Naive thymus-derived CD4-positive, alpha-beta T cell (primary cell): Measurements from ENCODE around the gene AHSP. TPM values are rescaled to one million over a fixed set of nuclear protein-coding genes. Genes with fewer than 3 reads are reported as not detected.
A peak's percentile ranks its signal among the peaks of the same experiment; 100 is the strongest.
"Not testable (repeated sequence)": the region's sequence is repeated elsewhere in the genome, so short reads cannot be mapped to it uniquely, and the experiment has no call there.

Experiments used
- ATAC-seq: fragments of 150-1000 bp; cut with Tn5 transposase; 2 replicates; pipeline ENCODE4 v1.10.0; 2021; ENCODE audit warnings: mild to moderate bottlenecking, moderate library complexity
- CTCF ChIA-PET: fragments of 350-600 bp; sonication (Branson Sonifier 250); formaldehyde crosslinking; loops from one replicate; lab custom pipeline; 2021; ENCODE audit warnings: antibody characterized with exemption; lab: Charles Lee
- POLR2A ChIA-PET: fragments of 350-600 bp; sonication (Branson Sonifier 250); formaldehyde crosslinking; loops from one replicate; lab custom pipeline; 2021; ENCODE audit warnings: antibody characterized with exemption, inconsistent platforms; lab: Charles Lee
- DNase-seq, 9 donors: peaks; one replicate each; pipeline versions ENCODE4 v3.0.0 to v3.0.0-alpha.2; 2020 to 2022; ENCODE audit warnings: mixed read lengths in 1 of 9
- H3K27ac ChIP-seq: one replicate; pipeline ENCODE4 v1.7.0; 2013; ENCODE audit warnings: mild to moderate bottlenecking, low read depth, low read length, moderate library complexity
- H3K27me3 ChIP-seq, 2 donors: one replicate each; pipeline ENCODE4 v1.7.0; 2013; ENCODE audit warnings: low read length in 2 of 2, mild to moderate bottlenecking in 2 of 2, moderate library complexity in 2 of 2; ENCODE audit not compliant: control insufficient read depth in 2 of 2, insufficient read depth in 2 of 2
- H3K36me3 ChIP-seq, 3 experiments: 1 replicate in 2 of 3; 2 replicates in 1 of 3; pipeline ENCODE4 v1.7.0; 2013; ENCODE audit warnings: low read length in 3 of 3, mild to moderate bottlenecking in 3 of 3, moderate library complexity in 1 of 3; ENCODE audit not compliant: insufficient read depth in 3 of 3, control insufficient read depth in 2 of 3
- H3K4me1 ChIP-seq, 2 donors: one replicate each; pipeline ENCODE4 v1.7.0; 2013; ENCODE audit warnings: low read length in 2 of 2, mild to moderate bottlenecking in 2 of 2, moderate library complexity in 1 of 2; ENCODE audit not compliant: control insufficient read depth in 2 of 2, insufficient read depth in 2 of 2
- H3K4me3 ChIP-seq: 2 replicates; pipeline ENCODE4 v1.7.0; 2013; ENCODE audit warnings: mild to moderate bottlenecking, low read length
- H3K9me3 ChIP-seq, 3 experiments: 1 replicate in 2 of 3; 2 replicates in 1 of 3; pipeline ENCODE4 v1.7.0; 2013; ENCODE audit warnings: low read length in 3 of 3; ENCODE audit not compliant: control insufficient read depth in 2 of 3
- H3K27ac Mint-ChIP-seq, 9 donors: one replicate each; pipeline ENCODE4 v1.8.0; 2020 to 2022; ENCODE audit warnings: mixed read lengths in 9 of 9, mild to moderate bottlenecking in 8 of 9, moderate library complexity in 5 of 9, inconsistent platforms in 2 of 9
- H3K27me3 Mint-ChIP-seq, 5 donors: one replicate each; pipeline ENCODE4 v1.8.0; 2021 to 2022; ENCODE audit warnings: mixed read lengths in 5 of 5, mild to moderate bottlenecking in 1 of 5
- H3K36me3 Mint-ChIP-seq, 5 donors: one replicate each; pipeline ENCODE4 v1.8.0; 2020 to 2022; ENCODE audit warnings: mixed read lengths in 5 of 5, mild to moderate bottlenecking in 3 of 5, inconsistent platforms in 1 of 5
- H3K4me1 Mint-ChIP-seq, 7 donors: one replicate each; pipeline ENCODE4 v1.8.0; 2020 to 2022; ENCODE audit warnings: mixed read lengths in 7 of 7, mild to moderate bottlenecking in 3 of 7, inconsistent platforms in 1 of 7
- H3K4me3 Mint-ChIP-seq, 10 donors: one replicate each; pipeline ENCODE4 v1.8.0; 2020 to 2022; ENCODE audit warnings: mild to moderate bottlenecking in 10 of 10, mixed read lengths in 10 of 10, moderate library complexity in 6 of 10, inconsistent platforms in 2 of 10
- H3K9me3 Mint-ChIP-seq, 11 donors: one replicate each; pipeline ENCODE4 v1.8.0; 2020 to 2022; ENCODE audit warnings: mixed read lengths in 11 of 11, mild to moderate bottlenecking in 4 of 11, inconsistent platforms in 1 of 11, moderate library complexity in 1 of 11
- intact Hi-C, 2 donors: fragments of 100-400 bp; cut with micrococcal nuclease; formaldehyde crosslinking; loops; one replicate each; pipeline ENCODE4 v1.15.1; 2023
- polyA plus RNA-seq, 2 donors: library from polyadenylated mRNA; unstranded; fragments of 300-500 nt; fragmentation: Illumina TruSeq; gene quantifications; one replicate each; pipeline ENCODE4 v1.2.3, GENCODE V29; 2021
- total RNA-seq, 6 experiments: library from RNA in 5 of 6; stranded (reverse) in 5 of 6; gene quantifications; 1 replicate in 5 of 6; 2 replicates in 1 of 6; pipeline ENCODE4 v1.2.3 and lab custom pipeline; 2021 to 2026

The AHSP gene
- total and polyA plus RNA-seq, 7 experiments from 2014 or later: not detected

DNA sequence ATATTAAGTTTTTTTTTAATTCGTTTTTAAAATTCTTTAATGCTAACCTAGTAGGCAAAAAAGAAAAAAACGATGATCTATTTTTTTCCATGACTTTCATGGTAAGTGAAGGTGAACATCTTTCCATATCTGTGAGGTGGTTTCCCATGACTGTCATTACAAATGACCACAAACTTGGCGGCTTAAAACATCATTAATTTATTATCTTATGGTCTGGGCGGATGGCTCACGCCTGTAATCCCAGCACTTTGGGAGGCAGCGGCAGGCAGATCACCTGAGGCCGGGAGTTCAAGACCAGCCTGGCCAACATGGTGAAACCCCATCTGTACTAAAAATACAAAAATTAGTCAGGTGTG lies 10.5 kb downstream of the AHSP start:
- H3K27ac ChIP-seq, DNase-seq, H3K36me3 ChIP-seq, H3K9me3 ChIP-seq, H3K4me1 ChIP-seq, POLR2A ChIA-PET, H3K27ac Mint-ChIP-seq, CTCF ChIA-PET, H3K27me3 ChIP-seq, ATAC-seq, H3K4me3 ChIP-seq: not testable (repeated sequence)
- peaks cover 0 to 11% (median 4%) of the 10 kb centered on the region in 7 donors for H3K4me1 Mint-ChIP-seq
- peak overlapping the region in 3 of 10 donors; percentile 36 to 52 (median 48) for H3K4me3 Mint-ChIP-seq
- H3K9me3 Mint-ChIP-seq: peaks cover 0 to 34% (median 17%) of the 10 kb centered on the region in 11 donors
- intact Hi-C loops: loop anchor here in 1 of 2 donors (10.0 kb wide), 1 partner anchor 117 kb away; no protein-coding TSS in a partner anchor
- peaks cover 39 to 70% (median 48%) of the 10 kb centered on the region in 5 donors for H3K27me3 Mint-ChIP-seq
- peaks cover 0 to 11% (median 4%) of the 10 kb centered on the region in 5 donors for H3K36me3 Mint-ChIP-seq

DNA sequence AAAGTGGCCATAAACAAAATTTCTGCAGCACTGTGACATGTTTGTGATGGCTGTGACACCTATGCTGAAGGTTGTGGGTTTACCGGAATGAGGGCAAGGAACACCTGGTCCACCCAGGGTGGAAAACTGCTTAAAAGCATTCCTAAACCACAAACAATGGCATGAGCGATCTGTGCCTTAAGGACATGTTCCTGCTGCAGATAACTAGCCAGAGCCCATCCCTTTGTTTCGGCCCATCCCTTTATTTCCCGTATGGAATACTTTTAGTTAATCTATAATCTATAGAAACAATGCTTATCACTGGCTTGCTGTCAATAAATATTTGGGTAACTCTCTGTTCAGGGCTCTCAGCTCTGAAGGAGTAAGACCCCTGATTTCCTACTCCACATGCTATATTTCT lies 12.1 kb downstream of the AHSP start:
- H3K4me3 Mint-ChIP-seq, DNase-seq, H3K4me1 ChIP-seq, H3K36me3 ChIP-seq, POLR2A ChIA-PET, H3K27ac ChIP-seq, H3K4me3 ChIP-seq, ATAC-seq, H3K27ac Mint-ChIP-seq, CTCF ChIA-PET, H3K9me3 ChIP-seq, H3K27me3 ChIP-seq: not testable (repeated sequence)
- Mint-ChIP-seq H3K9me3 (peaks cover 4 to 40% (median 17%) of the 10 kb centered on the region in 11 donors), H3K27me3 (peaks cover 35 to 61% (median 41%) of the 10 kb centered on the region in 5 donors), H3K4me1 (peaks cover 0 to 11% (median 4%) of the 10 kb centered on the region in 7 donors), H3K36me3 (peaks cover 0 to 11% (median 4%) of the 10 kb centered on the region in 5 donors)
- intact Hi-C loops: loop anchor here in 1 of 2 donors (10.0 kb wide), 1 partner anchor 115 kb away; no protein-coding TSS in a partner anchor

DNA sequence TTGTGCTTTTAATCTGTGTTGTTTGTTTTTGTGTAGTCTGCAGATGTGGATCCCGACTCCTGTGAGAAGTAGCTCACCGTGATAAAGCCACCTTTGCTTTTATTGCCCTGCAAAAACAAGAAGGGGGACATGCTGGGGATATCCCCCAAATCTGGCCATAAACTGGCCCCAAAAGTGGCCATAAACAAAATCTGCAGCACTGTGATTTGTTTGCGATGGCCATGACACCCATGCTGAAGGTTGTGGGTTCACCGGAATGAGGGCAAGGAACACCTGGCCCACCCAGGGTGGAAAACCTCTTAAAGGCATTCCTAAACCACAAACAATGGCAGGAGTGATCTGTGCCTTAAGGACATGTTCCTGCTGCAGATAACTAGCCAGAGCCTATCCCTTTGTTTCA lies 15.1 kb downstream of the AHSP start:
- H3K36me3 Mint-ChIP-seq: peaks cover 0 to 11% (median 4%) of the 10 kb centered on the region in 5 donors
- no peaks in the 10 kb centered on the region for H3K4me1 ChIP-seq
- peaks cover 21 to 41% (median 28%) of the 10 kb centered on the region in 5 donors for H3K27me3 Mint-ChIP-seq
- no peak overlapping the region for H3K4me3 ChIP-seq
- no peaks in the 10 kb centered on the region for H3K27me3 ChIP-seq
- ChIA-PET CTCF (no interaction called here), POLR2A (no interaction called here)
- DNase-seq (no peak), ATAC-seq (no peak)
- intact Hi-C loops: no loop called here
- H3K27ac Mint-ChIP-seq: no peak overlapping the region
- no peak overlapping the region for H3K4me3 Mint-ChIP-seq
- no peak overlapping the region for H3K27ac ChIP-seq
- H3K9me3 Mint-ChIP-seq: peaks cover 4 to 40% (median 19%) of the 10 kb centered on the region in 11 donors
- peaks cover 0 to 6% (median 2%) of the 10 kb centered on the region in 7 donors for H3K4me1 Mint-ChIP-seq
- peaks cover 0 to 6% (median 0%) of the 10 kb centered on the region in 3 experiments for H3K9me3 ChIP-seq
- H3K36me3 ChIP-seq: no peaks in the 10 kb centered on the region

DNA sequence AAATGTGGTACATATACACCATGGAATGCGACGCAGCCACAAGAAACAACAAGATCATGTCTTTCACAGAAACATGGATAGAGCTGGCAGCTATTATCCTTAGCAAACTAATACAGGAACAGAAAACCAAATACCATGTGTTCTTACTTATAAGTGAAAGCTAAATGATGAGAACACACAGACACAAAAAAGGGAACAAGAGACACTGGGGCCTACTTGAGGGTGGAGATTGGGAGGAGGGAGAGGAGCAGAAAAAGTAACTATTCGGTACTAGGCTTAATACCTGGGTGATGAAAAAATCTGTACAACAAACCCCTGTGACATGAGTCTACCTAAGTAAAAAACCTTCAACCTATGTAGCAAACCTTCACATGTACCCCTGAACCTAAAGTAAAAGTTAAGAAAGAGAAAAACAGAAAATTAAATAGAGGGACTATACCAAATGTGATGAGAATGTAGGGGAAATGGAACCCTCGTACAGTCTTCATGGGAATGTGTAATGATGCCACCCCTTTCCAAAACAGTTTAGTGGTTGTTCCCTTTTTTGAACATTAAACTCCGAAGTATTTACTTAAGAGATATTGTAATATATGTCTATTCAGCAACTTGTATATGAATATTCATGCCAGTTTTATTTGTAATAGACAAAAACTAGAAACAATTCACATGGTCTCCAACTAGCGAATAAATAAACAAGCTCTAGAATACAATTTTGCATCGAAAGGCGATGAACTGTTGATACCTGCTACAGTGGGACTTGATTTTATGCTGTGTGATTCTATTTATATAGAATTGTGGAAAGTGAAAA lies 33.9 kb downstream of the AHSP start:
- peaks cover 0 to 5% (median 0%) of the 10 kb centered on the region in 11 donors for H3K9me3 Mint-ChIP-seq
- DNase-seq: no peak
- ChIA-PET CTCF (no interaction called here), POLR2A (no interaction called here)
- no peaks in the 10 kb centered on the region for H3K36me3 ChIP-seq
- no peaks in the 10 kb centered on the region for H3K27me3 ChIP-seq
- ATAC-seq: no peak
- H3K36me3 Mint-ChIP-seq: peaks cover 0 to 8% (median 0%) of the 10 kb centered on the region in 5 donors
- intact Hi-C loops: no loop called here
- no peak overlapping the region for H3K4me3 Mint-ChIP-seq
- H3K27ac Mint-ChIP-seq: no peak overlapping the region
- no peak overlapping the region for H3K27ac ChIP-seq
- no peaks in the 10 kb centered on the region for H3K4me1 Mint-ChIP-seq
- H3K9me3 ChIP-seq: no peaks in the 10 kb centered on the region
- H3K4me3 ChIP-seq: no peak overlapping the region
- no peaks in the 10 kb centered on the region for H3K4me1 ChIP-seq
- peaks cover 0 to 36% (median 20%) of the 10 kb centered on the region in 5 donors for H3K27me3 Mint-ChIP-seq

DNA sequence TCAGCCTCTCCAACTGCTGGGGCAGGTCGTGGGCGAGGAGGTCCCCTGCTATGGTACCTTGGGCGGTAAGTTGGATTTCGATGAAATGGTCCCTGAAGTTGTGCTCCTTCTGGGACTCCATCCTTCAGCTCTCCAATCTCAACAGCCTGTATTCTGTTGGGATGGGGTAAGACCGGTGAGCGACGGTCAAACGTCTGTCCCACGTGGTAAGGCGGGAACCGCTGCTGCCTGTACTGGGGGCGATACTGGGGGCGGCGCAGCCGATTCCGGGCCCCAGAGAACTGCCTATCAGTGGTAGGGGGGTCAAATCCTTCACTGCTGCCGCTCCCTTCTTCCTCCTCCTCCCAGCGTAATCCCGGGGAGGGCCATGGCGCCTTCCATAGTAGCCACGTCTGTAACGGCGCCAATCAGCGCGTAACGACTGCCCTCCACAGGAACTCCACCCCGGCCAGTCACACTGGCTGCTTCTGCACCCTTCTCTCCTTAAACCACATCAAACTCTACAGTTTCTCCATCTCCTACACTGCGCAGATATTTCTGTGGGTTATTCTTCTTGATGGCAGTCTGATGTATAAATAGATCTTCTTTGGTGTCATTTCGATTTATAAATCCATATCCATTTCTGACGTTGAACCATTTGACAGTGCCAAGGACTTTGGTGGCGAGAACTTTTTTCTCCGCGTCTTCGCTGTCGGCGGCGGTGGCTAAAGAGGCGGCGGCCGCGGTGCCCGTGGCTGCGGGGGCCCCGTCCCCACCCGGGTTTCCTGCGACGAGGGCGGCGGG lies 41.1 kb downstream of the AHSP start:
- peak; percentile 53 for ATAC-seq
- Mint-ChIP-seq H3K4me3 (peak overlapping the region; percentile 6 to 84 (median 56)), H3K27ac (no peak overlapping the region), H3K36me3 (peaks cover 0 to 20% (median 7%) of the 10 kb centered on the region in 5 donors), H3K27me3 (peaks cover 38 to 65% (median 47%) of the 10 kb centered on the region in 5 donors), H3K4me1 (peaks cover 3 to 10% (median 6%) of the 10 kb centered on the region in 7 donors), H3K9me3 (peaks cover 3 to 34% (median 15%) of the 10 kb centered on the region in 11 donors)
- Histone ChIP-seq H3K27ac (no peak overlapping the region), H3K27me3 (peaks cover 0 to 8% of the 10 kb centered on the region in 2 donors), H3K4me3 (no peak overlapping the region), H3K36me3 (no peaks in the 10 kb centered on the region), H3K9me3 (no peaks in the 10 kb centered on the region), H3K4me1 (no peaks in the 10 kb centered on the region)
- CTCF ChIA-PET: no interaction called here
- intact Hi-C loops: no loop called here
- peak in 1 of 9 donors; percentile 1 for DNase-seq
- POLR2A ChIA-PET: no interaction called here

DNA sequence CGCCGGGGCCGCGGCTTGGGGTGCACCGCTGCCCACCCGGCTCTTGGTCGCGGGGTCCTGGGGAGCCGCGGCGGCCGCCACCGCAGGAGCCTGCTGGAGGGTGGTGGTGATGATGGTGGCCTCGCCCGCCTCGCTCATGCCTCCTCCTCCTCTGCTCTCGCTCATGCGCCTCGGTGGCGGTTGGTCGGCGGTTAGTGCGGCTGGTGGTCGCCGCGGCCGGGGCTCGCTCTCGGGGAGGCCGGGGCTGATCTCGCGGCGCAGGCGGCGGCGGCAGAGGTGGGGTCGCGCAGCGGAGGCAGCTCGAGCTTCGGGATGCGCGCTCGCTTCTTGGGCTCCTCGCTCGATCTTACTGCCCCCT lies 41.6 kb downstream of the AHSP start:
- CTCF ChIA-PET: no interaction called here
- H3K4me3 Mint-ChIP-seq: peak overlapping the region in 5 of 10 donors; percentile 32 to 84 (median 56)

More for the DNA sequence above, 41.6 kb downstream of the AHSP start:
- H3K36me3 ChIP-seq: no peaks in the 10 kb centered on the region
- Mint-ChIP-seq H3K36me3 (peaks cover 0 to 20% (median 7%) of the 10 kb centered on the region in 5 donors), H3K27me3 (peaks cover 38 to 63% (median 47%) of the 10 kb centered on the region in 5 donors), H3K27ac (no peak overlapping the region), H3K4me1 (peaks cover 3 to 10% (median 6%) of the 10 kb centered on the region in 7 donors), H3K9me3 (peaks cover 3 to 39% (median 19%) of the 10 kb centered on the region in 11 donors)
- no peak overlapping the region for H3K27ac ChIP-seq
- DNase-seq (peak in 1 of 9 donors; percentile 0), ATAC-seq (no peak)
- H3K27me3 ChIP-seq: peaks cover 0 to 8% of the 10 kb centered on the region in 2 donors
- POLR2A ChIA-PET: no interaction called here
- no peaks in the 10 kb centered on the region for H3K4me1 ChIP-seq
- no peak overlapping the region for H3K4me3 ChIP-seq
- no peaks in the 10 kb centered on the region for H3K9me3 ChIP-seq
- intact Hi-C loops: no loop called here
